Kidney glomerular epithelial cell (primary cell): ENCODE measurements around the gene DENND5A.
A peak's percentile ranks its signal among the peaks of the same experiment; 100 is the strongest.
"Not testable (repeated sequence)": the region's sequence is repeated elsewhere in the genome, so short reads cannot be mapped to it uniquely, and the experiment has no call there.

Experiments used
- DNase-seq: peaks from one replicate; lab custom pipeline; 2025; lab: John Stamatoyannopoulos, UW

Gene DENND5A

DNA sequence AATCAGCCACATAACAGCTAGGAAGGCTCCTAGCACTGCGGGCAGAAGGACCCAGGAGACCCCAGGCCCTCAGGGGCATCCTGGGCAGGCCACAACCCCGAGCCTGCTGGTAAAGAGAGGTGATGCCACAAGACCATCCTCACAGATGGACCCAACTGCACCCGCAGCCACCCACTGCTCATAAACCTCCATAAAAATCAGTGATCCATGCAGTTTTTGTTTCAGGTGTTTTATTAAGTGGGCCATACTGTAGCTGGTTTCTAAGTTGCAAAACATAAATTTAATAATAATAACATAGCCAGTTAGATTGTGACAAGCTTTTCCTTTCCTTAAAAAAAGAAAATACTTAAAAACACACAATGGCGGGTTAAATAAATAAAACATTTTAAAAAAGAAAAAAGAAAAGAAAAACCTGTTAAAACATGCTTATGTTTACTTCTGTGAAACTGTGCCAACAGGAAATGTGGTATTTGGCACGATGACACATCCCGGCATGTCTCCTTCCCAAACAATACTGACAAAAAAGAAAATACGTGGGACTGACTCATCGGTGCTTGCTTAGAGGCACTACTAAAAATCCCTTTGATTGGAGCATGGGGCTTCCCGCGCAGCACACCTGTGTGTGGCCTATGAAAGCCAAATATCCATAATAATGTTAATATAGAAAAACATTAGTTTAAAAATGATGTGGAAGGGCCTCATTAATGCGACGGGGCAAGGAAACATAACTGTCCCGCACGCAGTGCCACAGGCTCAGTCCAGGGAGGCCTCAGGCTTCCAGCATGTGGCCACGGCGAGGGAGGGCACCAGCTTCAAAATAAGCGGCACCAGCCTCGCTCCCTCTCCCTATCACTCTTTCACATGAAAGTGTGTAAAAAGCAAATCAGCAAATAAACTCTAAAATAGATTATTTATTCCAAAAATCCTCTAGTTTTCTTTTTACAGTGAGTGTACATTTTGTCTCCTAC is 126.3 kb downstream of the DENND5A start:
- peak; percentile 87 for DNase-seq

GRCh38 chr11:9138133-9138453 is 127.1 kb downstream of the DENND5A start:
- no peak for DNase-seq

- DNase-seq, result peak; percentile 74
These were observed 127.6 kb downstream of the DENND5A start for GRCh38 chr11:9137293-9138132.

GRCh38 chr11:9136741-9137140 is 128.4 kb downstream of the DENND5A start:
- DNase-seq, result no peak

DNA sequence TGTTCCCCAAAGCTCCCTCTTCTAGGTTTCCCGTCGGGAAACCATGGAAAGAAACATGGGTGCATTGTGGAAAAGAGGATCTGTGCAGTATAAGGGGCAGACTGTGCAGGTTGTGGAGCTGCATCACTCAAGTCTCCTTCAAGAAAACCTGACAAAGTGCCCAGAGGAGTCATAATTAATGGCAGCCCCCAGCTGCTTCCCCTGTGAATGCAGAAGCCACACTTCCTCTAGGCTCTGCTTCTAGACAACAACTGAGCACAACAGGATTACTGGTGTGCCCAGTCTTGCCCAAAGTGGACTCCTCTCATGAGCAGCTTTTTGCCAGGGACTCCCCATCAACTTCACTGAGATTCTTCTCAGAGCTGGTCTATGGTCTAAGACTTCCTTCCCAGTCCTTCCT is 131.2 kb downstream of the DENND5A start:
- DNase-seq, result no peak

DNA sequence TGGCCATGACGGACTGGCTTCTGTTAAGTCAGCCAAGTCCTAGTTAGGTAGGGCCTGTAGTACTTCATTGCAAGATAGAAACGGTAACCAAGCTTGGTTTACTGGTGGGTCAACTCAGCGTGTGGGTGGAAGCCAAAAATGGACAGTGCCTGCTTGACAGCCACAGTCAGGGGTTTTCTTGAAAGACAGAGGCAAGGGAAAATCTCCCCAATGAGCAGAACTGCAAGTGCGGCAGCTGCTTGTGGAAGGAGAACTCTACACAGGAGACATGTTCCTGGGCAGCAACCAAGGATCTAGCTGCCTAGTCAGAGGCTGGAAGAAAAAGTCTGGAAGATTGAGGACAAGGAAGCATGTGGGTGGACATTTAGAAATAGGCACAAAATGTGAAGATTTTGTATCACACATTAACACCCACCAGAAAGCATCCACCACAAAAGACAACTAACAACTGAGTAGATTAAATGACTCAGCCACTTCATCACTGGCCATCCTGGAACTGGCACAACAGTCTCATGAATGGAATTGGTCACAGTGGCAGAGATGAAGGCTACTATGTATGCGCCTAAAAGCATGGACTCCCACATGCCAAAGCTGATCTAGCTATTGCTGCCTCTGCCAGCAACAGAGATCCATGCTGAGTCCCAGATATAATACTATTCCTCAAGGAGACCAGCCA is 132.8 kb downstream of the DENND5A start:
- DNase-seq, result no peak

DNA sequence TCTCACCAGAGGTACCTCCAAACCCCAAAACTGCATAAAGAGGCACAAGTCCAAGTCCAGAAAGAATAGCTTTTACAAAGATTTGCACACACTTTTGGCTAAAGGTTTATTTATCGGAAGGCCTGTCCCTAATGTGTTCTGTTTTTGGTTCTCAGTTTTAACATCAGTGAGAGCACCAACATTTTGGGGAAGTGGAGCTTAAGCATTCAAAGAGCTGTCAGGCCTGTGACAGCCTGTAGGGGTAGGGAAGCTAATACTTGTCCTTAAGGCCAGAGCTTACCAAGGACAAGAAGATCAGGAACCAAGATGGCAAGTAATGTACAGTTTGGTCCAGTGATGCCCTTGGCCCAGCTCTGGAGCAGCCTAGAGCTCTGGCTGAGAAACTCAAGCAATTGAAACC is 134.9 kb downstream of the DENND5A start:
- no peak for DNase-seq

DNA sequence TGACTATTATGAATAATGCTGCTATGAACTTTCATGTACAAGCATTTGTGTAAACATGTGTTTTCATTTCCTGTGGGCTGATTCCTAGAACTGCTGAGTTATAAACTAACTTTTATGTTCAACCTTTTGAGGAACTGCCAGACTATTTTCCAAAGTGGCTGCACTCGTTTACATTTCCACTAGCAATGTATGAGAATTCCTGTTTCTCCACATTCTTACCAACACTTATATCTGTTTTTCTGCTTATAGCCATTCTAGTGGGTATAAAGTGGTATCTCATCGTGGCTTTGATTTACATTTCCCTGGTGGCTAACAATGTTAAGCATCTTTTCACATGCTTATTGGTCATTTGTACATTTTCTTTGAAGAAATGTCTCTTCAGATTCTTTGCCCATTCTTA is 138.5 kb downstream of the DENND5A start:
- DNase-seq, result no peak

- DNase-seq, result no peak
These were observed 139.8 kb downstream of the DENND5A start for GRCh38 chr11:9125185-9125886.

GRCh38 chr11:9123595-9124304 is 141.4 kb downstream of the DENND5A start:
- no peak for DNase-seq

- no peak for DNase-seq
These were observed 143.7 kb downstream of the DENND5A start for GRCh38 chr11:9121469-9121796.

DNA sequence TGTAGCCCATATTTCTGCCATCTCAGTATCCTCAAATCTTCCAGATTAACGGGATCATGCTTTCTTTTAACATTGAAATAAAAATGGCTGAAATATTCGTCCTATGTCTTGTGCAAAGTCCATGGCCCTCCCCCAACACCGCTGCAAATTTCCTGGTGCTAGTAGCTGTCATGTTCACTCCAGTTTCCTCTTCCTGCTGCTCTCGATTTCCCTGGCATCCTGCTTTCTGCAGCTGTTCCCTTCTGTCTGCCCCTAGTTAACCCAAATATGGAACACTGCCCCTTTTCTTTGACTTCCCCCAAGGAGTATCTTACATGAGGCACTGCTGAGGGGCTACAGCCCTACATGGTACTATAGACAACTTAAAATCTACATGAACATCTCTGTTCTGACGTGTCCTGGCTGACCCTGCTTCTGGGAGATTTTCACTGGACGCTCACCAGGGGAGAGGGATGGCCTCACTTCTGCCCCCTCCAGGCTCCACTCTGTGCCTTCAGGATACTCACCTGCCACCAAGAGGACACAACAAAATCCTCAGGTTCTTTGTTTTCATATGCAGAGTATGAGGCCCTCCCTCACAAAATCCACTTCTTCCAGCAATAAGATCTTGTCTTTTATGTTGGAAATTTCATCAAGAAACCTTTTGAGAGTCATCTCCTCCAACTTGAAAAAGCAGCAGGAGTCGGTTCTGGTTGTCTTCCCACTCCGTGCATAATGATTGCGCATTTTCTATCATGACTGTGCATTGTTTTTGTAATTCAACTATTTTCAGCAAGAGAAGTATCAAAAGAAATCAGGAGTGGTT is 144.3 kb downstream of the DENND5A start:
- DNase-seq, result no peak

- no peak for DNase-seq
These were observed 146.9 kb downstream of the DENND5A start for GRCh38 chr11:9118277-9118676.

GRCh38 chr11:9112075-9112474 is 153.1 kb downstream of the DENND5A start:
- DNase-seq, result no peak

GRCh38 chr11:9109858-9110731 is 155.1 kb downstream of the DENND5A start:
- DNase-seq, result no peak

GRCh38 chr11:9104580-9104979 is 160.6 kb downstream of the DENND5A start:
- DNase-seq, result no peak

GRCh38 chr11:9103542-9104276 is 161.4 kb downstream of the DENND5A start:
- DNase-seq, result no peak

DNA sequence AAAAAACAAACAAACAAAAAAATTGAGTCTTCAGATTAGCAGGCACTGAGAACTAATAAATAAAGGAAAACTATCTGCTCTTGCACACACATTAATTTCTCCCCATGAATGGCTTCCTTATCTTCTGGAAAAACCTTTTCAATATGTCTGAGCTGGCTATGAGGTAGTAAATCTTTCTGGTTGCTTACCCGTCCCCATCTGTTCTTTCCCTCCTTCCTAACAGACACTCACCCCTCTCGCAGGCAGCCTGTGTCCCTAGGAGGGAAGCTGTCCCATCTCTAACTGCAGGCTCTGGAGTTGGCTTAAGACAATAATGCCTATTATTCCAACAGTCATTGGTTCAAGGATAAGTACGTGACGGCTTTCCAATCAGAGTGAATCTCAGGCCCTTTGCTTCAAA is 165.5 kb downstream of the DENND5A start:
- no peak for DNase-seq

DNA sequence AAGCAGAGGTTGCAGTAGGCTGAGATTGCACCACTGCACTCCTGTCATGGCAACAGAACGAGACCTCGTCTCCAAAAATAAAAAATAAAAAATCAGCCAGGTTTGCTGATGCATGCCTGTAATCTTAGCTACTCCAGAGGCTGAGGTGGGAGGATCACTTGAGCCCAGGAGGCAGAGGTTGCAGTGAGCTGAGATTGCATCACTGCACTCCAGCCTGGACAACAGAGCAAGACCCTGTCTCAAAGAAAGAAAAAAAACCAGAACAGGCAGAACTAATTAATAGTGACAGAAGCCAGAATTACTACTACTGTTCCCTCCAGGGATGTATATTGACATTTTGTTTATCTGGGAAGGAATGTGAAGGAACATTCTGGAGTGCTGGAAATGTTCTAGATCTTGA is 166.7 kb downstream of the DENND5A start:
- not testable (repeated sequence) for DNase-seq
